HepG2 (cell line): ENCODE measurements around the gene MRPL51. TPM values are rescaled to one million over a fixed set of nuclear protein-coding genes. Genes with fewer than 3 reads are reported as not detected.

Experiments used
- ATAC-seq: fragments of 200-7000 bp; cut with Tn5 transposase; 3 replicates; pipeline ENCODE4 v1.9.1; 2020; ENCODE audit warnings: mild to moderate bottlenecking, moderate library complexity
- BruUV-seq: library from RNA; stranded (reverse); fragments of 400-500 nt; replicated peaks from 2 replicates; lab custom pipeline; 2021; lab: Mats Ljungman, UMichigan
- CTCF ChIA-PET: fragments of 300-600 bp; formaldehyde crosslinking; extraction: SDS; loops from one replicate; lab custom pipeline; 2021; ENCODE audit warnings: low total read pairs, inconsistent platforms, low intra/inter-chr PET ratio; lab: Yijun Ruan, JAX
- POLR2A ChIA-PET: fragments of 350-600 bp; sonication (Branson Sonifier 250); formaldehyde crosslinking; loops from one replicate; lab custom pipeline; 2020; ENCODE audit warnings: antibody characterized with exemption, inconsistent platforms; lab: Yijun Ruan, JAX
- DNase-seq: peaks from one replicate; pipeline ENCODE4 v3.0.0-alpha.2; 2015; ENCODE audit warnings: low spot score
- FAIRE-seq: peaks from 3 replicates; lab custom pipeline; 2011; peaks lifted over from hg19 to GRCh38; lab: Jason Lieb, UNC
- H2AFZ ChIP-seq: one replicate; pipeline ENCODE4 v1.6.1; 2011; ENCODE audit warnings: low read length, inconsistent platforms
- H3K27ac ChIP-seq: fragments of 300-600 bp; 3 replicates; pipeline ENCODE4 v1.8.0; 2011; ENCODE audit warnings: mixed run types, mild to moderate bottlenecking, mixed read lengths, low read length, inconsistent platforms; ENCODE audit not compliant: insufficient read depth; ENCODE audit errors: extremely low read length
- H3K27me3 ChIP-seq, 2 experiments: fragments of 200-600 bp in 1 of 2; 2 replicates in 1 of 2; 3 replicates in 1 of 2; pipeline versions ENCODE4 v1.6.0 to v1.8.0; 2011; ENCODE audit warnings: low read length in 2 of 2, mild to moderate bottlenecking in 2 of 2, moderate library complexity in 2 of 2, inconsistent platforms in 1 of 2; ENCODE audit not compliant: insufficient read depth in 2 of 2, control insufficient read depth in 1 of 2
- H3K36me3 ChIP-seq, 2 experiments: fragments of 200-600 bp in 1 of 2; replicated peaks in 1 of 2; 2 replicates in 1 of 2; 3 replicates in 1 of 2; pipeline versions ENCODE4 v1.5.1 to v1.8.0; 2011; ENCODE audit warnings: low read length in 2 of 2, inconsistent platforms in 1 of 2; ENCODE audit not compliant: insufficient read depth in 2 of 2, control insufficient read depth in 1 of 2
- H3K4me1 ChIP-seq: 2 replicates; pipeline ENCODE4 v1.5.1; 2012; ENCODE audit warnings: low read length, inconsistent platforms; ENCODE audit not compliant: insufficient read depth
- H3K4me2 ChIP-seq: 2 replicates; pipeline ENCODE4 v1.6.0; 2011; ENCODE audit warnings: low read depth, low read length, inconsistent platforms
- H3K4me3 ChIP-seq, 3 experiments: fragments of 200-600 bp in 1 of 3; sonication (generic), shearing (Covaris generic) in 1 of 3; replicated peaks in 1 of 3; 2 replicates each; pipeline ENCODE4 v1.5.1; 2011 to 2016; ENCODE audit warnings: low read length in 3 of 3, inconsistent platforms in 2 of 3, low read depth in 2 of 3, mild to moderate bottlenecking in 2 of 3, control low read depth in 1 of 3, mixed read lengths in 1 of 3; ENCODE audit not compliant: insufficient read depth in 1 of 3
- H3K79me2 ChIP-seq: one replicate; pipeline ENCODE4 v1.6.1; 2011; ENCODE audit warnings: low read length, inconsistent platforms; ENCODE audit not compliant: insufficient read depth
- H3K9ac ChIP-seq: 2 replicates; pipeline ENCODE4 v1.6.0; 2011; ENCODE audit warnings: mild to moderate bottlenecking, low read depth, low read length, inconsistent platforms; ENCODE audit not compliant: insufficient read depth
- H3K9me3 ChIP-seq: 2 replicates; pipeline ENCODE4 v1.5.1; 2012; ENCODE audit warnings: mild to moderate bottlenecking, low read length
- H4K20me1 ChIP-seq: 2 replicates; pipeline ENCODE4 v1.6.0; 2011; ENCODE audit warnings: inconsistent platforms, mild to moderate bottlenecking, low read length, moderate library complexity; ENCODE audit not compliant: insufficient read depth
- CSRNP2 ChIP-seq: sonication (generic); formaldehyde crosslinking; conservative IDR thresholded peaks from 2 replicates; pipeline ENCODE4 v1.8.0; 2022; ENCODE audit warnings: low read depth, missing genetic modification reagents
- MTF1 ChIP-seq: sonication (generic); formaldehyde crosslinking; IDR thresholded peaks from 2 replicates; pipeline ENCODE4 v1.5.0; 2020; ENCODE audit warnings: missing genetic modification reagents
- POGK ChIP-seq: sonication (generic); formaldehyde crosslinking; conservative IDR thresholded peaks from 2 replicates; pipeline ENCODE4 v1.8.0; 2022; ENCODE audit warnings: mild to moderate bottlenecking, moderate library complexity, missing genetic modification reagents
- ZKSCAN5 ChIP-seq: sonication (generic); formaldehyde crosslinking; IDR thresholded peaks from 2 replicates; pipeline ENCODE4 v1.5.1; 2020; ENCODE audit warnings: mild to moderate bottlenecking, missing genetic modification reagents
- ZNF121 ChIP-seq: sonication (generic); formaldehyde crosslinking; IDR thresholded peaks from 2 replicates; pipeline ENCODE4 v1.5.0; 2020; ENCODE audit warnings: mild to moderate bottlenecking, missing genetic modification reagents
- WGBS: methylation state at CpG from one replicate; pipeline ENCODE4 v1.1.6; 2017; ENCODE audit warnings: low lambda C conversion rate; 5-methylcytosine and 5-hydroxymethylcytosine counted together
- in situ Hi-C: cut with HindIII; loops from 2 replicates; pipeline ENCODE4 v1.10.0; 2017; ENCODE audit warnings: low pct_unique_long_range_greater_than_20kb; ENCODE audit not compliant: extremely low pct_ligation_motif_present
- intact Hi-C: fragments of 100-400 bp; cut with micrococcal nuclease; formaldehyde crosslinking; loops from one replicate; pipeline ENCODE4 v1.10.0; 2022; ENCODE audit not compliant: unreplicated experiment
- polyA plus RNA-seq, 8 experiments: library from polyadenylated mRNA; depleted of rRNA in 3 of 8; stranded (reverse) in 7 of 8; unstranded in 1 of 8; fragments of >200 nt; fragmentation: Illumina TruSeq in 4 of 8; extraction: Trizol in 4 of 8; gene quantifications; 2 replicates each; pipeline versions ENCODE4 v1.2.1 to v1.2.3, GENCODE V29; 2011 to 2016; ENCODE audit warnings: low read depth in 4 of 8, missing spikeins in 1 of 8, mixed read lengths in 1 of 8; ENCODE audit not compliant: insufficient read depth in 1 of 8
- total RNA-seq, 5 experiments: library from RNA; depleted of rRNA; stranded (reverse); fragments of >200 nt; fragmentation: Illumina TruSeq; extraction: Trizol; gene quantifications; 2 replicates each; pipeline ENCODE4 v1.2.3, GENCODE V29; 2016; ENCODE audit warnings: low read depth in 1 of 5

The MRPL51 gene
- total and polyA plus RNA-seq, 2 of the 13 experiments (the other 11 are each of a cell fraction or from before 2014, with no cell fraction given), result 64.8 to 278 TPM

DNA sequence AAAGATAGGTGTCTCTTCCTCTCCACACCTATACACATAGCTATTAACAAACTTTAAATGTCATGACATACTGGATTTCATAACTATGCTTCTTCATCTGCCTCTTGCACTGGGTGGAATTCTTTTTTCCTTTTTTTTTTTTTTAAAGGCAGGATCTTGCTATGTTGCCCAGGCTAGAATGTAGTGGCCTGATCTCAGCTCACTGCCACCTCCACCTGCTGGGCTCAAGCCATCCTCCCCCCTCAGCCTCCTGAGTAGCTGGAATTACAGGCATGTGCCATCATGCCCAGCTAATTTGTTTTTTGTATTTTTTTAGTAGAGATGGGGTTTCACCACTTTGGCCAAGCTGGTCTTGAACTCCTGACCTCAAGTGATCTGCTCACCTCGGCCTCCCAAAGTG lies 4.8 kb downstream of the MRPL51 start:
- FAIRE-seq (no peak), ATAC-seq (no peak)

GRCh38 chr12:6478416-6478815 lies 14.6 kb downstream of the MRPL51 start:
- POLR2A ChIA-PET, result no interaction called here
- BruUV-seq, result no TSS peak

More for the DNA sequence above, 4.8 kb downstream of the MRPL51 start:
- DNase-seq, result no peak
- peaks cover 11% of the 10 kb centered on the region for H3K79me2 ChIP-seq
- in situ Hi-C loops, result no loop called here
- H4K20me1 ChIP-seq, result no peaks in the 10 kb centered on the region
- H3K36me3 ChIP-seq, result 0 out of 5 replicates have a peak, but pooled peaks cover 0 to 7% of the 10 kb centered on the region in 2 experiments
- no peak for TF ChIP-seq POGK (CRISPR knock-in tag)
- peak; percentile 58; the same call in 1 of the 2 replicates for TF ChIP-seq ZNF121 (CRISPR knock-in tag)
- TF ChIP-seq MTF1 (CRISPR knock-in tag), result no peak
- WGBS, result 33% methylated on average over 1 of the region's 1 CpG
- H3K4me1 ChIP-seq, result peaks cover 9% of the 10 kb centered on the region
- H3K4me3 ChIP-seq, result no peak overlapping the region
- H3K27me3 ChIP-seq, result no peaks in the 10 kb centered on the region; a peak in 1 of 5 replicates
- H3K4me2 ChIP-seq, result no peak overlapping the region
- BruUV-seq, result no TSS peak
- H3K27ac ChIP-seq, result no peak overlapping the region
- ChIA-PET POLR2A (interaction anchor here (1.0 to 1.2 kb wide), 2 partner anchors 46 to 49 kb away, joined by 3 read pairs; partner anchors contain the start of gene GAPDH), CTCF (no interaction called here)
- H2AFZ ChIP-seq, result no peak overlapping the region
- H3K9ac ChIP-seq, result no peak overlapping the region
- no peaks in the 10 kb centered on the region for H3K9me3 ChIP-seq
- intact Hi-C loops, result no loop called here

More at GRCh38 chr12:6478416-6478815, 14.6 kb downstream of the MRPL51 start:
- CTCF ChIA-PET, result no interaction called here
- Histone ChIP-seq H3K27ac (no peak overlapping the region), H3K27me3 (peaks cover 1 to 19% of the 10 kb centered on the region in 2 experiments; a peak in 2 of 5 replicates), H2AFZ (no peak overlapping the region)
- no peak for TF ChIP-seq CSRNP2
- TF ChIP-seq ZKSCAN5 (CRISPR knock-in tag), result no peak
- TF ChIP-seq, all 625 proteins: peak for 0
- H3K36me3 ChIP-seq, result no peaks in the 10 kb centered on the region
- FAIRE-seq (no peak), ATAC-seq (peak; percentile 28), DNase-seq (no peak)
- H3K9me3 ChIP-seq, result no peaks in the 10 kb centered on the region
- intact Hi-C loops (loop anchor here (10.0 kb wide), 1 partner anchor 56 kb away; the partner anchor contains the start of gene GAPDH), in situ Hi-C loops (no loop called here)
- H3K79me2 ChIP-seq, result no peaks in the 10 kb centered on the region
- peaks cover 17% of the 10 kb centered on the region for H3K4me1 ChIP-seq
- no peaks in the 10 kb centered on the region for H4K20me1 ChIP-seq
- no peak overlapping the region for H3K4me2 ChIP-seq
- H3K9ac ChIP-seq, result no peak overlapping the region
- 67% methylated on average over 13 of the region's 20 CpGs for WGBS
- no peak overlapping the region for H3K4me3 ChIP-seq
